HG02973 (cell line): ENCODE results near the gene JAK1.
A peak's percentile ranks its signal among the peaks of the same experiment; 100 is the strongest.
"Not testable (repeated sequence)": the region's sequence is repeated elsewhere in the genome, so short reads cannot be mapped to it uniquely, and the experiment has no call there.

Experiments
- ATAC-seq: cut with Tn5 transposase; IDR thresholded peaks from one replicate; pipeline ENCODE4 v1.9.1; 2021; ENCODE audit warnings: moderate library complexity; ENCODE audit not compliant: unreplicated experiment

The JAK1 gene

DNA sequence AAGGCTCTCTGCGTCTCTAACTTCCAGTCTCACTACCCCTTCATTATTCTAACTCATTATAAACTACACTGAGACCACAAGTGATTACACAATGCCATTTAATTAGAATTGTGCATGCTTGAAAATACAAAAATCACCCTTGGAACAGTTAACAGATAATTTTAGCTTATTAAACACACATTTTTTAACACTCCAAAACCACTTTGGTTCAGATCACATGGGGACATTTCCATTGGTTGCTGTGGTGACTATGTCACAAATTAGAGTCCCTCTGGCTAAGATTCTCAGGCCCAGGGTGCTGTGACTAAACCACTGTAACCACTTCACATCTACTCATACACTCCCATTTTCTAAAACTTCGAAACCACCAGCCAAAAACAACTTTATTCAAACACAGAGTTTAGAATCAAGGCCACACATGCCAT is 43.0 kb downstream of the JAK1 start:
- ATAC-seq, result no peak

GRCh38 chr1:64922336-64922735 is 44.0 kb downstream of the JAK1 start:
- ATAC-seq, result no peak

- ATAC-seq, result no peak
These were observed 44.6 kb downstream of the JAK1 start for GRCh38 chr1:64921771-64922170.

DNA sequence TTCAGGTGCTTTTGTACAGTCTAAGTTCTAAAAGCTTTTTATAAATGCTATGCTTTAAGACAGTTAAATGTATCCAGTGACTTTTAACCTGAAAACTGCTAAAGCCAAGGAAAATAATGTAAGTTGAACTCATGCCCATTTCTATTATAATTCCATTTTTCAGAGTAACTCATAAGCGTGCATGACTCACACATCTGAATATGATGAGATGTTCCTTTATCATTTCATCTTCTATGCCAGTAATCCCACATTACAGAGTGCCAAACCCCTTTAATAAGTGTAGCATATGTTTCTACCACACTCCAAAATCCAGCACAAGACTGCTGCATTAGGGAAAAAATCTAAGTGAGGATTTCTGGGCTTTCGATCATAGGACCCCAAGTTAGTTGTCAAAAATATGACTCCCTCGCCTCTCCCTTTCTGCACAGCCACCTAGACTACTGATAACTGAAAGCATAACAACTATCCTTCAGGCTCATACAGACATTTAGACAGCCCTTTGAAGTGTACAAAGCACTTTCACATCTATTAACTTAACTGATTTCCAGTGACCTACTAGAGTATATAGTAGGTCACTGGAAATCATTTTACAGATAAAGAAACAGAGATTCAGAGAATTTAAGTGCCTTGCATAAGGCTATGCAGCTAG is 45.3 kb downstream of the JAK1 start:
- ATAC-seq, result no peak

DNA sequence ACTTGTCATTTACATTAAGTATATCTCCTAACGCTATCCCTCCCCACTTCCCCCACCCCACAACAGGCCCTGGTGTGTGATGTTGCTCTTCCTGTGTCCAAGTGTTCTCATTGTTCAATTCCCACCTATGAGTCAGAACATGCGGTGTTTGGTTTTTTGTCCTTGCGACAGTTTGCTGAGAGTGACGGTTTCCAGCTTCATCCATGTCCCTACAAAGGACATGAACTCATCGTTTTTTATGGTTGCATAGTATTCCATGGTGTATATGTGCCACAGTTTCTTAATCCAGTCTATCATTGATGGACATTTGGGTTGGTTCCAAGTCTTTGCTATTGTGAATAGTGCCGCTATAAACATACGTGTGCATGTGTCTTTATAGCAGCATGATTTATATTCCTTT is 47.2 kb downstream of the JAK1 start:
- not testable (repeated sequence) for ATAC-seq

- ATAC-seq, result no peak
These were observed 48.4 kb downstream of the JAK1 start for GRCh38 chr1:64917907-64918306.

DNA sequence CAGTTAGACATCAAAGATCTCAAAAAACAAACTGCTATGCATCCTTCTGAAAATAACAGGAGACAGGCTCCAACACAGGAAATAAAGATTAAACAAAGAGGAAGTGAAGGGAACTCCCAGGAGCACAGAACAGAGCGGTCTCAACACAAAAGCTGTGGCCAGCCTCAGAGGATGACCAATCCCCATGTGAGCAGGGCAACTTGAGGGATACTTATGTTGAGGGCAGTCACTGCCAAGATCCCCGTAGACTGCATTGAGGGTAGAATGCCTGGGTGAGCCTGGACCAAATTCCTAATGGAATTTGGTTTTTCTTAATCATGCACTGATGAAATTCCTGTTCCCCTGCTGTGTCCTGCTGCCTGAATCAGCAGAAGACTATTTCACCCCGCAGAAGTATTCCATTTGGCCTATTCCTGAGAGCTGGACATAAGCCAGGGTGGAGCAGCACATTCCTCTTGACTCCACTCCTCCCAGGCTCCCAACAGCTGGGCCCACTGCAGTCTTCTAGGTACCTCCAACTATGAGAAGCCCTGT is 49.0 kb downstream of the JAK1 start:
- no peak for ATAC-seq

GRCh38 chr1:64915381-64916274 is 50.7 kb downstream of the JAK1 start:
- no peak for ATAC-seq

DNA sequence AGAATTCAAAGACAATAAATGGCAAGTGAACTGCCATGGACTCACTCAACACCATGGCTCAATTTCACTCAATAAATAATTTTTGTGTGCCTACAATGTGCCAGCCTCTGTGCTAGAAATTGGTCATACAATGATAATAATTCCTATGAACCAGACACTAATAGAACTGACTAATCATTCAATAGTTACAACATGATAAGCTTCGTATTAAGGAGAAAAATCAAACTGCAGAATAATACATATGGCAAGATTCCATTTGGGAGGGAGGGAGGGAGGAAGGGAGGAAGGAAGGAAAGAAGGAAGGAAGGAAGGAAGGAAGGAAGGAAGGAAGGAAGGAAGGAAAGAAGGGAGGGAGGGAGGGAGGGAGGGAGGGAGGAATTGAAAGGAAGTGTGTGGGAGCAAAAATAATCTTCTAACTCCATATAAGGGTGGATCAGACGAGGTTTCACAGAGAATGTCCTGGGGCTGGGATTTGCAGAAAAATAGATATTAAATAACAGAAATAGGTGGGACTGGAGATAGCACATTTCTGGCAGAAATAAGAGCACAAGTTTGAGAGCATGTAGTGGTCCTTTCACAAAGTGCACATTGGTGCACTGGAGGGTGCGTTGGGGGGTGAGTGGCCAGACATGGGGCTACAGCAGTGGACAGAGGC is 52.9 kb downstream of the JAK1 start:
- no peak for ATAC-seq

DNA sequence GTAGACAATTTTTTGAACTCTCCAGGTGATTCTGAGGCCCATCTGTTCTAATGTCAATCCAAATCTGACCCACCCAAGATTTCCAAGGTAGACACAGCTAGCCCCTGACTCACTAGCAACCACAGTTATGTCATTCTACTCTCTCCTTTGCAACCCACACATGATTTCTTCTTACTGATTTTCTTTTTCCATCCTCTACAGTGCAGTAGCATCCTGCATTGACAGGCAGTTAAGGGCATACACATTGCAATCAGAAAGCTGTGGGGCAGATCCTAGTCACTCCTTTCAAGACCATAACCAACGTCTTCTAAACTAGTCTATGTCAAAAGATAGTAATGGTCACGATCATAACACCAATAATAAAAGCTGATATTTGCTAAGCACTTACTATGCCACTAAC is 54.2 kb downstream of the JAK1 start:
- no peak for ATAC-seq

- no peak for ATAC-seq
These were observed 55.0 kb downstream of the JAK1 start for GRCh38 chr1:64911326-64911725.

DNA sequence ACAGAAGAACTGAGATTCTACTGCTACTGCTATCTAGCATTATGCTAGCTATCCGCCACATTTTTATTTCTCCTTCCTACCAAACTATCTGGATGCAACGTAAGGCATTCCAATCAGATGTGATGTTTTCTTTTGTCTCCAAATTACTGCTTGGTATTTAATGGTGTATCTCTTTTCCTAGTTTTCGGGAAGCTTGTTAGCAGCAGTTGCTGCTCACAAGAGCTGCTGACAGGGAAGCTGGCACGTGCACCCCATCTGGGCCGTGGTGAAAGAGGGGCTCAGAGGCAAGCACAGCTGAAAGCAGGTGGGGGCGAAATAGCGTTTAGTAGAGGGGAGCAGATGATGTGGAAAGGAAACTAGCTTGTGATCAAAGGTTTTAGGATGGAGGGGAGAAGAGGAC is 57.3 kb downstream of the JAK1 start:
- ATAC-seq, result no peak

- no peak for ATAC-seq
These were observed 57.8 kb downstream of the JAK1 start for GRCh38 chr1:64908575-64908974.

DNA sequence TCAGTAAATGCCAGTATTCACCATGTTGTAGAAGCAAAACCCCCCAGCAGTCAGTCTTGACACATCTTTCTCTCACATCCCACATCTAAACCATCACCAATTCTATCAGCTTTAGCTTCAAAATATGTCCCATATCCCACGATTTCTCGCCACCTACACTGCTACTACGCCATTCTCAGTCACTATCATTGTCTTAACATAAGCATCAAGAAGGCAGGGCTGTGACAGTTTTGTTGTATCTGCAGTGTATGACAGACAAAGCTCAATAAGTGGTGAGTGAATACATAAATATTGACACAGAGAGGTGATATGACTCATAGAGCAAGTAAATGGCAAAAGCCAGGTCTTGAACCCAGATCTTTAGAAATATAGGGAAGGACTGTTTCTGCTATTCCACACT is 59.9 kb downstream of the JAK1 start:
- ATAC-seq, result no peak

DNA sequence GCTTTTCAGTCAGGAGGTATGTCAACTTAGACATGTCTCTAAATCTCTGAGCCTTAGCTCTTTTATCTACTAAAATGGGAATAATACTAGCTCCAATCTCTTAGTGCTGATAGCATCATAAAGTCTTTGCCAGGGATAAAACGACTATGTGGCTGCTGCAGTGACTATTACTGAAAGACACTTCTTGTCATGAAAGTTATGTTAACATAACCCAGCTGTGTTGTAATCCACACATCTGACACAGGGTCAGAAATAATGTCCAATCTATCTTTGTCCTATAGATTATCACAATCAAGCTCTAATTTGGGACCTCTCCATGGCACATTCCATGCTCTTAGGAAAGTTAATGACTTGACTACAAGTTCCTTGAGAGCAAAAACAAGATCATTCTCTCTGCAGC is 62.8 kb downstream of the JAK1 start:
- no peak for ATAC-seq

- ATAC-seq, result no peak
These were observed 64.7 kb downstream of the JAK1 start for GRCh38 chr1:64901663-64902062.

- no peak for ATAC-seq
These were observed 65.4 kb downstream of the JAK1 start for GRCh38 chr1:64900916-64901315.

DNA sequence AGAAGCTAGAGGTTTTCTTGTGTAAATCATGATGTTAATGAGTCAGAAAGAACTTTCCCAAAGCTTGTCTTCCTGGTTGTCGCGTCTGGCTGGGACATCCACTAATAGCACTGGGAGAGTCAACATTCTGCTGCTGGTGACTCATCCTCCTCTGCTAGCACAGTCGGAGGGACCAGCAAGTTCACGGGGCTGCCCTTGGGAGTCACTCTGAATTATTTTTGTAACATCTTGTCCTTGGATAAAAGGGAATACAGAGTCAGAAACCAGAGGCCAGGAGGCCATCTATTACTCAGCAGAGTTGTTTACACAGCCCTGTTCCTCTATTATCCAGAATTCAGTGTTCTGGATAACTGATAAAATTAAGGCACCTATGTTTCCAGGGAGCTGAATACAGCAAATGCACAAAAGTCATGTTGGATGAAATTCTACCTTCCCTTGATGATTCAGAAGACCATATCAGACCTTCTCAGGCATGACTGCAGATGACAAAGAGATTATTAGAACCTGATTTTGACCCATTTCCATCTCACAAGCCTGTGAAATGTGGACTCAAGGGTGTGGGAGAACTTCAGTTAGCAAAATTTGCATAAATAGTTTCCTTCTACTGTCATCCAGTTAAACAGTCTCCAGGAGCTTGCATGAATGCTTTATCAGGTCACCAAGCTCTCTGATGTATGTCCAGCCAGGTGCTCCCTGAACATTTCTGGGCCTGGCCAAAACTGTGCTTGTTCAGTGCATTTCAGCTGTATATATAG is 68.1 kb downstream of the JAK1 start:
- peak; percentile 62 for ATAC-seq

DNA sequence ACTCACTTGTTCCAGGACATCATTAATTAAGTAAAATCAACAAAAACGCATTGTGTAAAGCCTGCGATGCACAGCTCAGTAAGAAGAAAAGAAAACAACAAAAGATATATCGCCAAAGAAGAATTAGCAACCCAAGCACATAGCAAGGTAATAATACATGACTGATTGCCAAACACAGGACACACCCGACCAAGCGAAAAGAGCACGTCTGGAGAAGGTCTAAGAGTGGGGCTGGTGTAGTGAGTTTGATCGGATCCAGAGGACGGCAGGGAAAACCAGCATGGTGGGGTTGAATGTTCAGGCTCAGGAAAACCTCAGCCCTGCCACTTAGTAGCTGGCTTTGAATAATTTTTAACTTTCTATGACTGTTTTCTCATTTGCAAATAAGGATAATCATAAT is 69.8 kb downstream of the JAK1 start:
- ATAC-seq, result no peak

DNA sequence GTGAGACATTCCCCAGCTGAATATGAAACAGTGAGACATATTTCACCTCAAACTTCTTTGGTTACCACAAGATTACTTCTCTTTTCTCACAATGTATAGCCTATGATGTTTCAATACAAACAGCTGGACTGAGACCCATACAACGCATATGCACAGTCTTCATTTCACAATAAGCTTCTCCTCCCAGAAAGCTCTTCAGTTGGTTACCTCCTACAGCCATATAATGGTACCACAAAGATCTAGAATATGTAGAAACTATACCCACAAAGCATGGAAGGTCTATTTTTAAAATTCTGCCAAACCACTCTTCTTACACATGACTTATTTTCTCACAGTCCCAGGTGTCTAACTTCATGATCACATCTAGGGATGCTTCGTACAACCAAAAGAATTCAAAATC is 70.8 kb downstream of the JAK1 start:
- peak; percentile 76 for ATAC-seq
